HAP-1 (cell line): ENCODE measurements around the gene DPYSL4.

Experiments
- DNase-seq, 2 experiments: peaks; one replicate each; pipeline ENCODE4 v3.0.0-alpha.2; 2016 to 2020; ENCODE audit warnings: low spot score in 2 of 2
- H3K27me3 ChIP-seq: fragments of 250-450 bp; sonication (Bioruptor Pico); 2 replicates; pipeline ENCODE4 v1.5.1; 2020; ENCODE audit warnings: low read depth, mild to moderate bottlenecking, moderate library complexity
- H3K36me3 ChIP-seq: fragments of 250-450 bp; sonication (Bioruptor Pico); replicated peaks from 2 replicates; pipeline ENCODE4 v1.5.1; 2020; ENCODE audit warnings: mild to moderate bottlenecking
- H3K4me1 ChIP-seq: fragments of 250-450 bp; sonication (Bioruptor Pico); 2 replicates; pipeline ENCODE4 v1.5.1; 2020; ENCODE audit warnings: mild to moderate bottlenecking
- H3K4me3 ChIP-seq: fragments of 250-450 bp; sonication (Bioruptor Pico); 2 replicates; pipeline ENCODE4 v1.5.1; 2020; ENCODE audit warnings: mild to moderate bottlenecking, moderate library complexity
- H3K9me3 ChIP-seq: fragments of 250-450 bp; sonication (Bioruptor Pico); 2 replicates; pipeline ENCODE4 v1.5.1; 2020; ENCODE audit warnings: mild to moderate bottlenecking, moderate library complexity
- in situ Hi-C: fragments of 300-500 bp; cut with MboI; formaldehyde crosslinking; loops from 3 replicates; pipeline ENCODE4 v1.14.3; 2020; ENCODE audit warnings: low sequenced_read_pairs, inconsistent platforms, mixed read lengths

DPYSL4 gene

DNA sequence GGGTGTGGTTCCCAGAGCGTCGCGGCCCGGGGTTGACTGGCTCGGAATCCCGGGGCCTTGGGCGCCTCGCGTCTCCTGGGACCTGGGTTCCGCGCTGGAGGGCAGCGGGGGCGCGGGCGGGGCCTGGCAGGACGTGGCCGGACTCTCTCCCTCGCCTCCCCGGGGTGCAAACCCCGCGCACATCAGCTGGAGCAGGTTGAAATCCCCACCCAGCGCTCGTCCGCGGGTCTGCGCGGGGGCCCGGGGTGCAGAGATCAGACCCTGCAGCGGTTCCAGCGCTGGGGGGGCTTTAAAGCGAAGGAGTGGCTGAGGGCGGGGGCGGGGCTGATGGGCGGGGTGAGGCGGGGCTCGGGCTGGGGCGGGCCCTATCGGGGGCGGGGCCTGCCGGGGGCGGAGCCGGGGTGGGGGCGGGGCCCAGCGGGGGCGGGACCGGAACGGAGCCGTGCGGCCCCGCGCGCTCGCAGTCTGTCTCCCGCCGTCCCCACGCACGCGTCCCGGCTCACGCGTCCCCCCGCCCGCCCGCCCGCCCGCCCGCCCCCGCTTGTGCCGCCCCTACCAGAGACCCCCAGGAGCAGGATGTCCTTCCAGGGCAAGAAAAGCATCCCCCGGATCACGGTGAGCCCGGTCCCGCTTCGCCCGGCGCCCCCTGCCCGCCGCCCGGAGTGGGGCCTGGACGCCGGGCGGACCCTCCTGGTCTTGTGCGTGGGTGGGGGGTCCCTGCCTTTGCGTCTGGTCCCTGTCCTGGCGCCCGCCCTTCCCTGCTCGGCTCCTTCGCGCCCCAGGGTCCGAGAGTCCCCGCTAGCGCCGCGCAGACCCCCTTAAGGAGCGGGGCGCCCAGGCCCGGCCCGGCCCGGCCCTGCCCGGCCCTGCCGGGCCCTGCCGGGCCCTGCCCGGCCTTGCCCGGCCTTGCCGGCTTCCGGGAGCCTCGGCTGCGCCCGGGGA is at the start of gene DPYSL4:
TSS of gene DPYSL4 (plus strand) at position 461 of the 942 bp plus-strand sequence. CDS start at position 577, 116 bp downstream.
- H3K4me1 ChIP-seq, result no peaks in the 10 kb centered on the region
- H3K9me3 ChIP-seq, result no peaks in the 10 kb centered on the region
- peak; percentile 27 to 72 for DNase-seq
- H3K4me3 ChIP-seq, result peak within 1 kb of the TSS; percentile 49
- in situ Hi-C loops, result no loop called here
- H3K27me3 ChIP-seq, result peaks cover 9% of the 10 kb centered on the region; the same call in 1 of the 2 replicates
- H3K36me3 ChIP-seq, result no peaks in the 10 kb centered on the region

DNA sequence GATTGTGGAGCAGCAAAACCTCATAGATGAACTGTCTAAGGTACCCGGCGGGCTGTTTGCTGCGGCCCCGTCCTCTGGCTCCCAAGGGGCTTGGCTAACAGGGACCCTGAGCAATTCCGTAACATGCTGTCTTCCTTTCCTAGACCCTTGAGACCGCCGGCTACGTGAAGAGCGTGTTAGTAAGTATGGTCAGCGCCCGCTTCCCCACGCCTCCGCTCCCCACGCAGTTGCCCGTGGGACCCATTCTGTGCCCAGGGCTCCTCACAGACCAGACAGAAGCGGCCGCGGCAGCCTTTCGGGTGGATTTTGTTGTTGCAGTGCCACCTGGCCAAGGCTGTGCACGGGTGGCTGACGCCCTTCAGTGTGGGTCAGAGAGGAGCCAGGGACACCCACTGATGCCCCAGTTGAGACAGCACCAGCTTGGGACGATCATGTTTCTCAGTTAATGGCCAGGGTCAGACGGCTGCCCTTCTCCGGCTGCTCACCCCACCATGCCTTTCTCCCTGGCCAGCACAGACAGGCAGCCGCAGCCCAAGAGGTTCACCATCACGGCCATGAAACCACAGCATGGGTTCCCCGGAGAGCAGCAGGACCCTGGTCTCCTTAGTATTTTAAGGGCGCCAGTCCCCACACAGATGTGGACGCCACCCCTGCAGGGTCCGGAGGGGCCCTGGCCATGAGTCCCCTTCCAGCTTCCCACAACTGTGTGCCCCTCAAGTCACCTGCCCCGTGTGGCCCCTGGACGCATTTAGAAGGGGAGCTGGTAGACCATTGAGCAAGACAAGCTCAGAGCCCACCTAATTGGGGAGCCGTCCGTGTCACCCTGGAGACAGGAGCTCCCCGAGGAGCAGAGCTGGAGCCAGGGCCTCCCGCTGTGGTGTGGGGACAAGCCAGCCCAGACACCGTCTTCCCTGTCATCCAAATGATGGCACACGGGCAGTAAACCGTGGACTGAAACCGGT is 49.4 kb upstream of the DPYSL4 start:
- Histone ChIP-seq H3K4me1 (no peaks in the 10 kb centered on the region), H3K36me3 (no peaks in the 10 kb centered on the region), H3K9me3 (no peaks in the 10 kb centered on the region), H3K27me3 (no peaks in the 10 kb centered on the region), H3K4me3 (no peak overlapping the region)
- in situ Hi-C loops, result no loop called here
- no peak for DNase-seq

DNA sequence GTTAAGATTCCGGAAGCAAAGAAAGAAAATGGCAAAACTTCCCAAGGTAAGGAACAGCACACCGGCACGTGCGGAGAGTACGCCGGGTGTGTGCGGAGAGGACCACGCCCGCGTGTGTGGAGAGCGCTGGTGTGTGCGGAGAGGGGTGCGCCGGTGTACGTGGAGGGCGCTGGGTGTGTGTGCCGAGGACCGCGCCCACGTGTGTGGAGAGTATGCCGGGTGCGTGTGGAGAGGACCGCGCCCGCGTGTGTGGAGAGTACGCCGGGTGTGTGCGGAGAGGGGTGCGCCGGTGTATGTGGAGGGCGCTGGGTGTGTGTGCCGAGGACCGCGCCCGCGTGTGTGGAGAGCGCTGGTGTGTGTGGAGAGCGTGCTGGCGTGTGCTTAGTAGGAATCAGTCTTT is 48.6 kb upstream of the DPYSL4 start:
- in situ Hi-C loops, result no loop called here
- H3K4me1 ChIP-seq, result no peaks in the 10 kb centered on the region
- H3K9me3 ChIP-seq, result no peaks in the 10 kb centered on the region
- no peak overlapping the region for H3K4me3 ChIP-seq
- DNase-seq, result no peak
- H3K27me3 ChIP-seq, result no peaks in the 10 kb centered on the region
- H3K36me3 ChIP-seq, result no peaks in the 10 kb centered on the region

DNA sequence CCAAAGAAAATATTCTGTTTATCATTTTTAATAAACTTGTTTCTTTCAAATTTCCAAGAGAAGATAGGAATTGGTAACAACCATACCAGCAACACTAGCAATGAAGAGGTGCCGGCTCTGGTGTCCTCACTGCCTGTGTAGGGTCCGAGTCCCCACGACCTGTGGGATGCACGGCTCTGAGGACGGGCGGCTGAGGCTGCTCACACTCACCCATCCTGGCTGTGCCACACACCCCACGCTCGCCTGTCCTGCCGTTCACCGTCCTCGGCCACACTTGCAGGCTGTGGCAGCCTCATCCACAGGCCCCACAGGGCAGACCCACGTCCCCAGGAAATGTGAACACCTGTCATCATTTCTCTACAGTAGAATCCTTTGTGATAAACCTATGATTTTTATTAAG is 48.2 kb upstream of the DPYSL4 start:
- no peaks in the 10 kb centered on the region for H3K27me3 ChIP-seq
- no peaks in the 10 kb centered on the region for H3K36me3 ChIP-seq
- no peaks in the 10 kb centered on the region for H3K9me3 ChIP-seq
- DNase-seq, result no peak
- in situ Hi-C loops, result no loop called here
- H3K4me1 ChIP-seq, result no peaks in the 10 kb centered on the region
- no peak overlapping the region for H3K4me3 ChIP-seq

DNA sequence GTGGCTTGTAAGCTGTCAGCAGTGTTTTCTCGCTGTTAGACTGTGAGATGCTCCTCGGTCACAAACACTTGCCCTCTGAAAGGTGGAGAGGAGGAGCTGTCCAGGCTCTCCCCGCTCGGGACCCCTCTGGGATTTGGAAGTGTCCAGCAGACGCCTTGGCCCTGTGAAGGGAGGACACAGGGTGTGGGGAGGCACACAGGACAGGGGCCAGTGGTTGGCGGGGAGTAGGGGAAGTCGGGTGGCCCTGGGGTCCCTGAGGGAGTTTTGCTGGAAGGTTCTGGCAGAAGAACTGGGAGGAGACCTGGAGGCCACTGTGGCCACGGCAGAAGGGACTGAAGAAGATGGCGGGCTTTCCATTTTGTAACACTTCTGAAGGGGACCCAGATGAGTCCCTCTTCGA is 47.2 kb upstream of the DPYSL4 start:
- no peaks in the 10 kb centered on the region for H3K36me3 ChIP-seq
- H3K9me3 ChIP-seq, result no peaks in the 10 kb centered on the region
- in situ Hi-C loops, result no loop called here
- H3K27me3 ChIP-seq, result no peaks in the 10 kb centered on the region
- no peaks in the 10 kb centered on the region for H3K4me1 ChIP-seq
- no peak overlapping the region for H3K4me3 ChIP-seq
- DNase-seq, result no peak

DNA sequence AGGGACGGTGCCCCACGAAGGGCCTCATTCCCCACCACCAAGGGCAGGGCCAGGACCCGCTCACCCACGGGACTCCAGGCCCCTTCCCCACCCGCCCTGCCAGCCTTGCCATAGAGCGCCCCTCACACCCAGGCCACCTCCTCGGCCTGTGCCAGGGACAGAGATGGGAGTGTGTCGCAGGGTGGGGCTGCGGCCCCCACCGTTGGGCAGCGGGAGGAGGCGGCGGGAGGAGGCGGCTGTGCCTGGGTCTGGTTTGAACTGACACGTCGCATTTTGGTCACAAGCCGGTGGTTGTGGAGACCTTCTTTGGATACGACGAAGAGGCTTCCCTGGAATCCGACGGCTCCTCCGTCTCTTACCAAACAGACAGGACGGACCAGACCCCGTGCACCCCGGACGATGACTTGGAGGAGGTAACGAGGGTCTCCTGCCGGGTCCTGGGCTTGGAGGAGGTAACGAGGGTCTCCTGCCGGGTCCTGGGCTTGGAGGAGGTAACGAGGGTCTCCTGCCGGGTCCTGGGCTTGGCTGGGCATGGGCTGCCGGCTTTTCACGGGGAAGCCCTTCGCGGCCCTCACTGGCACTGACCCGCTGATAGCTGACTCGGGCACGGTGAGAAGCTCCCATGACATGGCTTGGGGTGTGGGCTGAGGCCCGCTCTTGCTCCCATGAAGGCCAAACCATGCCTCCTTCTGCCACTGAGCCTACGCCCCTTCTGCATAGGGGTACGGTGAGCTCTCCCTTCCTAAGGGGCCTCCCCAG is 46.4 kb upstream of the DPYSL4 start:
- Histone ChIP-seq H3K4me1 (no peaks in the 10 kb centered on the region), H3K27me3 (no peaks in the 10 kb centered on the region), H3K36me3 (no peaks in the 10 kb centered on the region), H3K4me3 (no peak overlapping the region), H3K9me3 (no peaks in the 10 kb centered on the region)
- no peak for DNase-seq
- in situ Hi-C loops, result loop anchor here (10.0 kb wide), 1 partner anchor 256 kb away; no protein-coding TSS in a partner anchor

DNA sequence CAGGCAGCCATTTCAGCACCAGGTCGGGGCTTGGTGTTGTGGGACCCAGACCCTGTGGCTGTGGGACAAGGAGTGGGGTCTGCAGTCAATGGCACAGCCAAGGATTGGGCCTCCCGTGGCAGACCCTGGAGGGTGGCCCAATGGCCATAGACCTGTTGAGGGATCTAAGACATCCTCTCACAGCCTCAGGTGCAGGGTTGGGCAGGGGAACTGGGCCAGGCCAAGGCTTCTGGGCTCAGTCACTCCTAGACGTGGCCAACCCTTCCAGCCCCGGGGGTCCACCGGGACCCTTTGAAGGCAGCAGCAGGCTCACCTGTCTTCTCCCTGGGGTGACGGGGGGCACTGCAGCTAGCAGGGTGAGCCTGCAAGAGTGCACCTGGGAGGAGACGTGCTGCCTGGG is 45.7 kb upstream of the DPYSL4 start:
- Histone ChIP-seq H3K36me3 (no peaks in the 10 kb centered on the region), H3K27me3 (no peaks in the 10 kb centered on the region), H3K4me1 (no peaks in the 10 kb centered on the region), H3K4me3 (no peak overlapping the region), H3K9me3 (no peaks in the 10 kb centered on the region)
- no peak for DNase-seq
- in situ Hi-C loops, result loop anchor here (10.0 kb wide), 1 partner anchor 256 kb away; no protein-coding TSS in a partner anchor

DNA sequence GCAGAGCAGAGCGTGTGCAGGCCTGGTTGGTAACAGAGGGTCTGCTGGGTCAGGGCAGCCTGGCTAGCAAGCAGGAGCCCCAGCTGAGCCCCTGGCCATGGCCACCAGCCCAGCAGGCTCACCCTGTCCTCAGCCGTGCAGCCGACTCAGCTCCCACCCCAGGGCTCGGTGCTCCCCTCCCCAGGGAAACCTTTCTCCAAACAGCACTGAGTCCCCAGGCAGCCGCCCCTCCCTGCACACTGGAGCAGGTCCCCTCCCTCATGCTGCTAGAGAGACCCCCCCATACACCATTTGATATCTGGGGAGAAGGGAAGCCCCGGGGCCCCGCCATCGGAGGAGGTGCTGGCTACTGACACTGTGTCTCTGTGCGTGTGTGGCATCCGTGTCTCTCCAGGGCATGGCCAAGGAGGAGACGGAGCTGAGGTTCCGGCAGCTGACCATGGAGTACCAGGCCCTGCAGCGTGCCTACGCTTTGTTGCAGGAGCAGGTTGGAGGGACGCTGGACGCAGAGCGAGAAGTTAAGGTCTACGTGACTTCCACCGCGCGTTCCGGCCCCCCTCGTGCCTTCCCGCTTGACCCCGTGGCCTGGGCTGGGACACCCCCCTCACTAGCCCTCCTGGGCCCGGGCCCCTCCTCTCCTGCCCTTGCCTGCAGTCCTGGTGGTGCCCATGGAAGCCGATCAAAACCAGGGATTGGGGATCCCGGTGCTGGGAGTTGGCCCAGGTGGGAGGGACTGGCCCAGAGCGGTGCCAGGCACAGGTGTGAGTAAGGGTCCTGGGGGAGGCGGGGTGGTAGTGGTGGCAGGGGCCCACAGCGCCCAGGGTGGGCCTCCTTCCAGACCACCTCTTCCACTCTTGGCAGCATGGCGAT is 45.0 kb upstream of the DPYSL4 start:
- in situ Hi-C loops, result loop anchor here (10.0 kb wide), 1 partner anchor 257 kb away; no protein-coding TSS in a partner anchor

DNA sequence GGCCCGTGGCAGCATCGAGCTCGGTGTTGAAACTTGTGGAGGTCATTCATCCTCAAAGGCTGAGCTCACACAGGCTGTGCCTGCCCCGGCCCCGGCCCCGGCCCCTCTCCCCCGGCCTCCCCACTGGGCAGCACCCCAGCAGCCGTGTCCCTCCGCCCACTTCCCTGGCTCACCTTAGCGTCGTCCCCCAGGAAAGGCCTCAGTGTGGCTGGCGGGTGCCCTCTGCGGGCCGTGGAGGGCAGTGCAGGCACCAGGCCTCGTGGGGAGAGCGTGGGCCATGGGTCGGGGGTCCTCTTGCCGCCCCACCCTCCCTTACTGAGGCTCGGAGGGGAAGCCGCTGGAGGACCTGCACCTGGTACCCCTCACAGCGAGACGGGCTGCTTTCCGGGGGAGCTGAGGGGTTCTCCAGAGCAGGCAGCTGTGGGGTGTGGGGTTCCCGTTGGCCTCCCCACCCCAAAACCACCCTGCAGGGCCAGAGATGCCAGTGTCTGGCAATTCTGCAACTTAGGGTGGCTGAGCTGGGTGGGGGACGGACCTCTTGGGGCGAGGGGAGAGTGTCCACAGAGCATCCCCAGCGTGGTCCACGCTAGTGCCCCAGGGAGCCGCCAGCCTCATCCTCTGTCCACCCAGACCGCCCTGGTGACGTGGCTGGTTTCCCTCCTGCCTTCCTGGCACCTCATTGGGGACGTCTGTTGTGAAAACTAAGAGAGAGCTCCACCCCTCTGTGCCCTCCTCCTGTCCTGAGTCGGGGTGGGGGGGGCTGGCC is 44.2 kb upstream of the DPYSL4 start:
- no peak overlapping the region for H3K4me3 ChIP-seq
- DNase-seq, result peak; percentile 25 to 78
- H3K36me3 ChIP-seq, result no peaks in the 10 kb centered on the region
- no peaks in the 10 kb centered on the region for H3K4me1 ChIP-seq
- H3K27me3 ChIP-seq, result no peaks in the 10 kb centered on the region
- H3K9me3 ChIP-seq, result no peaks in the 10 kb centered on the region
- in situ Hi-C loops, result loop anchor here (10.0 kb wide), 1 partner anchor 258 kb away; no protein-coding TSS in a partner anchor

More for the DNA sequence above, 45.0 kb upstream of the DPYSL4 start:
- H3K4me3 ChIP-seq, result no peak overlapping the region
- no peaks in the 10 kb centered on the region for H3K9me3 ChIP-seq
- DNase-seq, result no peak
- no peaks in the 10 kb centered on the region for H3K27me3 ChIP-seq
- no peaks in the 10 kb centered on the region for H3K4me1 ChIP-seq
- no peaks in the 10 kb centered on the region for H3K36me3 ChIP-seq

DNA sequence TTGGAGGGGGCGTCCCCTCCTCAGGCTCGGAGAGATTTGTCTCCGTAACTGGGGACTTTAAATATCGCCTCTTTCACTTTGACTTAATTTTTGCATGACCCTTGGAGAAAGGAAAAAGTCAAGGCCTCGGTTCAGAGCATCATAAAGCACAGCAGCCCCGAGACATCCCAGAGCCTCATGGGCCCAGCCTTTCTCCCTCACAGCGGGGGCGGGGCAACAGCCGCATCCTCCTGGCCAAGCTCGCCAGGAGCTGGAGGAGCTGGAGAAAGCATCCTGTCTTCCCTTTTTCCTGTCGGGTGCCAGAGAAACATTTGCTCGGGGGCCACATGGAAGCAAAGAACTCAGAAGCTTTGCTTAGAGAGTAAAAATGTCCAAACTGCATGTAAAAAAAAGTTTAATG is 43.6 kb upstream of the DPYSL4 start:
- DNase-seq, result no peak
- Histone ChIP-seq H3K27me3 (no peaks in the 10 kb centered on the region), H3K4me1 (no peaks in the 10 kb centered on the region), H3K36me3 (no peaks in the 10 kb centered on the region), H3K9me3 (no peaks in the 10 kb centered on the region), H3K4me3 (no peak overlapping the region)
- in situ Hi-C loops, result loop anchor here (10.0 kb wide), 1 partner anchor 258 kb away; no protein-coding TSS in a partner anchor

DNA sequence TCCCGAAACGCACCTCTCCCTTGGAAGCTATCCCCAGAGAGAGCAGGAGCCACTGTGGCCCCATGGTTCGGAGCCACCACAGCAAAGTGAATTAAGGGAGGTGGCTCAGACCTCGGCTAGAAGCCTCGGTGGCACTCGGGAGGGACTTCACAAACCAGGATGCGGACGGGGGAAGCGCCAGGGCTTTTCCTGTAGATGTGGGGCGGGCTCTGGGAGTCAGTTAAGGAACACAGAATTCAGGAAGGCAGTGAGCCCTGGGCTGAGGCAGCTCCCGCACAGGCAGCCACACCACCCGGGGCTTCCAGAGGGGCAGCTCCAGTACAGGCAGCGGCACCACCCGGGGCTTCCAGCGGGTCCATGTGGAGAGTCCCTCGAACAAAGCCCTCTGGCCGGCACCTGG is 42.7 kb upstream of the DPYSL4 start:
- H3K36me3 ChIP-seq, result no peaks in the 10 kb centered on the region
- in situ Hi-C loops, result loop anchor here (10.0 kb wide), 1 partner anchor 259 kb away; no protein-coding TSS in a partner anchor

DNA sequence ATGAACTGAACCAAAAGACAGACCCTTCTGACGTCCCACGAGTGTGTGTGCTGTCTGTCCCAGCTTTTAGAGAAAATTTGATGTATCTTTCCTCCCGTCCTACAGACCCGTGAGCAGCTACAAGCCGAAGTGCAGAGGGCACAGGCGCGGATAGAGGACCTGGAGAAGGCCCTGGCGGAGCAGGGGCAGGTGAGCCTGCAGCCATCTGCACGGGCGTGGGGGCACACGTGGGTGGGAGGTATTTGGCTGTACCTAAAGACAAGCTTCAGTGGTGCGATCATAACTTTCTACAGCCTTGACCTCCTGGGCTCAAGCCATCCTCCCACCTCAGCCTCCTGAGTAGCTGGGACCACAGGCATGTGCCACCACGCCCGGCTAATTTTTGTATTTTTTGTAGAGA is 41.7 kb upstream of the DPYSL4 start:
- Histone ChIP-seq H3K4me1 (no peaks in the 10 kb centered on the region), H3K9me3 (no peaks in the 10 kb centered on the region), H3K4me3 (no peak overlapping the region), H3K36me3 (no peaks in the 10 kb centered on the region), H3K27me3 (no peaks in the 10 kb centered on the region)
- no peak for DNase-seq
- in situ Hi-C loops, result loop anchor here (10.0 kb wide), 1 partner anchor 260 kb away; no protein-coding TSS in a partner anchor

More for the DNA sequence above, 42.7 kb upstream of the DPYSL4 start:
- no peak for DNase-seq
- no peaks in the 10 kb centered on the region for H3K27me3 ChIP-seq
- no peaks in the 10 kb centered on the region for H3K4me1 ChIP-seq
- H3K9me3 ChIP-seq, result no peaks in the 10 kb centered on the region
- no peak overlapping the region for H3K4me3 ChIP-seq
